HFFc6 (cell line): Measurements from ENCODE around the gene MAP4K4. TPM values are rescaled to one million over a fixed set of nuclear protein-coding genes. Genes with fewer than 3 reads are reported as not detected.

Experiments
- DNase-seq: peaks from one replicate; pipeline ENCODE4 v3.0.0-alpha.2; 2018
- H3K27ac Mint-ChIP-seq: 2 replicates; pipeline ENCODE4 v1.8.0; 2020; ENCODE audit warnings: mild to moderate bottlenecking, mixed read lengths
- H3K27me3 Mint-ChIP-seq: 2 replicates; pipeline ENCODE4 v1.8.0; 2021; ENCODE audit warnings: mild to moderate bottlenecking, moderate library complexity, mixed read lengths; ENCODE audit not compliant: insufficient read depth
- H3K36me3 Mint-ChIP-seq: 2 replicates; pipeline ENCODE4 v1.8.0; 2021; ENCODE audit warnings: low read depth, mixed read lengths
- H3K4me1 Mint-ChIP-seq: 2 replicates; pipeline ENCODE4 v1.8.0; 2020; ENCODE audit warnings: low read depth, mixed read lengths
- H3K4me3 Mint-ChIP-seq: 2 replicates; pipeline ENCODE4 v1.8.0; 2020; ENCODE audit warnings: mild to moderate bottlenecking, moderate library complexity, mixed read lengths
- H3K9me3 Mint-ChIP-seq: 2 replicates; pipeline ENCODE4 v1.8.0; 2020; ENCODE audit warnings: mild to moderate bottlenecking, mixed read lengths
- total RNA-seq, 6 experiments: library from RNA; stranded (reverse); fragmentation: NEBNext Ultra II Directional; extraction: Animal tissue kit (Norgen Biotek cat#: 25700); gene quantifications; 2 replicates in 1 of 6; 3 replicates in 5 of 6; pipeline ENCODE4 v1.2.3, GENCODE V29; 2021
- TF ChIP-seq, protein P1 (sequence below): fragments of 200-600 bp; sonication (generic); IDR thresholded peaks from 2 replicates; pipeline ENCODE4 v1.5.0; 2021; ENCODE audit warnings: antibody characterized with exemption, mild to moderate bottlenecking

MAP4K4 gene
- total RNA-seq, 6 experiments from 2014 or later = 103 to 124 (median 121) TPM

DNA sequence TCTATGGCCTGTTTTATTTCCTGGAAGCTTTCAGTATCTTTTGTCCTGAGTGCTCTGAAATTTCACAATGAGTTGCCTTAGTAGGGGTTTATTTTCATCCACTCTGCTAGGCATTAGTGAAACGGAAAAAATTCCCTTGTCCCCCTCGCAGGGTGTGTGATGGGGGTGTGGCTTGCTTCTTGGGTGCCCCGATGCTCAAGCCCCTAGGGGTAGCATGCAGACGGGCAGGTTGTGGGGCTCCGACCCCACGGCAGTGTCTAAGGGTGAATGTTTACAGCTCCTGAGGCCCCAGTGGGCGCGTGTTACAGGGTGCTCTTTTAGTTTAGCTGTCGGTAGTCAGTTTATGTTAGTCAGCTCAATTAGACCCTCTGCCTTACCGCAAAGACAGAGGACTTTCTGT is 32.2 kb upstream of the MAP4K4 start:
- H3K9me3 Mint-ChIP-seq = no peaks in the 10 kb centered on the region
- H3K36me3 Mint-ChIP-seq = peaks cover 2% of the 10 kb centered on the region; the same call in 1 of the 2 replicates
- TF ChIP-seq, protein P1, sequence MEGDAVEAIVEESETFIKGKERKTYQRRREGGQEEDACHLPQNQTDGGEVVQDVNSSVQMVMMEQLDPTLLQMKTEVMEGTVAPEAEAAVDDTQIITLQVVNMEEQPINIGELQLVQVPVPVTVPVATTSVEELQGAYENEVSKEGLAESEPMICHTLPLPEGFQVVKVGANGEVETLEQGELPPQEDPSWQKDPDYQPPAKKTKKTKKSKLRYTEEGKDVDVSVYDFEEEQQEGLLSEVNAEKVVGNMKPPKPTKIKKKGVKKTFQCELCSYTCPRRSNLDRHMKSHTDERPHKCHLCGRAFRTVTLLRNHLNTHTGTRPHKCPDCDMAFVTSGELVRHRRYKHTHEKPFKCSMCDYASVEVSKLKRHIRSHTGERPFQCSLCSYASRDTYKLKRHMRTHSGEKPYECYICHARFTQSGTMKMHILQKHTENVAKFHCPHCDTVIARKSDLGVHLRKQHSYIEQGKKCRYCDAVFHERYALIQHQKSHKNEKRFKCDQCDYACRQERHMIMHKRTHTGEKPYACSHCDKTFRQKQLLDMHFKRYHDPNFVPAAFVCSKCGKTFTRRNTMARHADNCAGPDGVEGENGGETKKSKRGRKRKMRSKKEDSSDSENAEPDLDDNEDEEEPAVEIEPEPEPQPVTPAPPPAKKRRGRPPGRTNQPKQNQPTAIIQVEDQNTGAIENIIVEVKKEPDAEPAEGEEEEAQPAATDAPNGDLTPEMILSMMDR = no peak
- H3K27ac Mint-ChIP-seq = no peak overlapping the region
- no peaks in the 10 kb centered on the region for H3K4me1 Mint-ChIP-seq
- no peak for DNase-seq
- peaks cover 4% of the 10 kb centered on the region; the same call in 1 of the 2 replicates for H3K27me3 Mint-ChIP-seq
- H3K4me3 Mint-ChIP-seq = no peak overlapping the region

DNA sequence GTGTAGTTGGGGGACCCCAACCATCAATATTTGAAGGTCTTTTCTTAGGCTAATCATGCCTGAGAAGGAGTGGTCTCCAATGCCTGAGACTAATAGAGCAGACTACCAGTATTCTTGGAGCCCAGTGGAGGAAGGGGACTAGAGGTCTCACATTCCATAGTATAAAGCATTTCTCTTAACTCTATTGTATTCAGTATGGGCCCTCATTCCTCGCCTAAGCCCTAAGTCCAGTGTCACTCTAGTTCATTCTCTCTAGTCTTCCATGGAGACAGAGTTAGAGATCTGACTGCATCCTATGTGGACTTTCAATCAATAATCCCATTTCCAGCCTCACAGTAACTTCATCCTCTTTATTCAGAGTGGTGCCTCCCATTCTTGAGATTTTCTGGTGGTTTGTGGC is 29.7 kb upstream of the MAP4K4 start:
- no peak overlapping the region for H3K4me3 Mint-ChIP-seq
- H3K9me3 Mint-ChIP-seq = peaks cover 11% of the 10 kb centered on the region
- peaks cover 2% of the 10 kb centered on the region; the same call in 1 of the 2 replicates for H3K27me3 Mint-ChIP-seq
- H3K27ac Mint-ChIP-seq = no peak overlapping the region
- H3K36me3 Mint-ChIP-seq = peaks cover 16% of the 10 kb centered on the region
- H3K4me1 Mint-ChIP-seq = no peaks in the 10 kb centered on the region
- TF ChIP-seq, protein P1 = no peak
- no peak for DNase-seq

DNA sequence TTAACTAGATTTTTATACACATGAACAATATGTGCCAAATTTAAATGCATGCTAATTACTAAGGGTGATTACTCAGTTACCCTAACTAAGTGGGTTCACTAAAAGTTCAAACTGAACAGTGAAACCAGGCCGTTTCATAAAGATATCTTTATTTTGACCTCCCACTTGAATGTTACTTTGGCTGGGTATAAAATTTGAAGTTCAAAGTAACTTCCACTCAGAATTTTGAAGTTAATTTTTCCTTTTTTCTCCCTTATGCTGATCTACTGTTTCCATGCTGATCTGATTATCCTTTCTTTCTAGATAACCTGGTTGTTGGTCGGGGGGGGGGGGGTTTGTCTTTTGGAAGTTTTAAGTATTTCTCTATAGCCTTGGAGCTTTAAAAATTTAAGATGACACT is 25.5 kb upstream of the MAP4K4 start:
- H3K36me3 Mint-ChIP-seq = peaks cover 16% of the 10 kb centered on the region
- no peak for DNase-seq
- H3K4me1 Mint-ChIP-seq = no peaks in the 10 kb centered on the region
- H3K27ac Mint-ChIP-seq = no peak overlapping the region
- H3K9me3 Mint-ChIP-seq = peaks cover 11% of the 10 kb centered on the region
- H3K27me3 Mint-ChIP-seq = no peaks in the 10 kb centered on the region
- TF ChIP-seq, protein P1 = no peak
- no peak overlapping the region for H3K4me3 Mint-ChIP-seq

DNA sequence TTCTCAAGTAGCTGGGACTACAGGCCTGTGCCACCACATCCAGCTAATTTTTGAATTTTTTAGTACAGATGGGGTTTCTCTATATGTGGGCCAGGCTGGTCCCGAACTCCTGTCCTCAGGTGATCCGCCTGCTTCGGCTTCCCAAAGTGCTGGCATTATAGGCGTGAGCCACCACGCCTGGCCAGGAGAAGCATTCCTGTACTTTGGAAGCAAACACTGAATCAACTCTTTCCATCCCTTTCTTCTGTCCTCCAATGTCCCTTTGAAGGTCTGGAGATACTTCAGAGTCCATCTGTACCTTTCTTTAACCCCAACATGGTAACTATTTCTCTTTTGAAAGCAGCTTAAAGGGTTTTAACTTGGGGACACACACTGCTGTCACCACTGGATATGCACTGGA is 23.6 kb upstream of the MAP4K4 start:
- Mint-ChIP-seq H3K27me3 (0 out of 2 replicates have a peak, but pooled peaks cover 3% of the 10 kb centered on the region), H3K4me1 (peaks cover 8% of the 10 kb centered on the region), H3K4me3 (no peak overlapping the region), H3K36me3 (peaks cover 16% of the 10 kb centered on the region), H3K27ac (no peak overlapping the region), H3K9me3 (peaks cover 11% of the 10 kb centered on the region)
- DNase-seq = no peak
- TF ChIP-seq, protein P1 = no peak

DNA sequence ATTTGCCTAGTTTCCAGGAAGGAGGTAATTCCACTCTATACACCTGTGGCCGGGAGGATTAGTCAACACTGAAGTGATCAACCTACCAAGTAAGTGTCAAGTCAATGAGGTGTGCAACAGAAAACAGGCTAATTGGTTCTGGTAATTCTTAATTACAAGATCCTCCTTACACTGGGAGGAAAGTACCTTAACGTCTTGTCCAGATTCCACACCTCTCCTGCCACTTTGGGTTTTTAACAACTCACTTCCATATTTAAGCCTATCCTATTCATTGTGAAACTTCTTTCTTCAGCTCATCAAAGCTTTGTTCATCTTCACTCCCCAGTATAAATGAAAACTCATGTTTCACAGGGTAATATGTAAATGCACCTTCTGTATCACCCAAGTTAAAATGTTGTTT is 22.0 kb upstream of the MAP4K4 start:
- Mint-ChIP-seq H3K27ac (no peak overlapping the region), H3K9me3 (peaks cover 11% of the 10 kb centered on the region), H3K27me3 (peaks cover 7% of the 10 kb centered on the region; the same call in 1 of the 2 replicates), H3K4me3 (no peak overlapping the region), H3K4me1 (peaks cover 17% of the 10 kb centered on the region), H3K36me3 (peaks cover 13% of the 10 kb centered on the region)
- no peak for DNase-seq
- TF ChIP-seq, protein P1 = no peak

DNA sequence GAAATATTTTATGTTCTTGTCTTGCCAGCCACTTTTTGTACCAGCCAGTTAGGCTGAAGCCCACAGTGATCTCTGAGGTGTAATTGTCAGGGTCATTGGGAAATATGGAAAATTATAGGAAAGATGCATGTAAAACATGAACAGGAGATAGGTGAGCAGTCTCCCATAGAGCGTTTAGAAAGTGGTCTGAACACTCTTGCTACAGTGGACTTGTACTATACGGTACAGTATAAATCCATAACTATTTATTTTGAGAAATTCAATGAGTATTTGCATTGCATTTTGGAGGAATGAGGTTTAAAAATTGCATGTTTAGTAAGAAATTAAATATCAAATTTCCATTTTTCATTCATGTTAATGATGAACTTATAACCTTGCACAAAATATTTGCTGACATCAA is 20.8 kb upstream of the MAP4K4 start:
- DNase-seq = no peak
- TF ChIP-seq, protein P1 = no peak
- Mint-ChIP-seq H3K9me3 (peaks cover 10% of the 10 kb centered on the region), H3K27me3 (peaks cover 7% of the 10 kb centered on the region; the same call in 1 of the 2 replicates), H3K27ac (no peak overlapping the region), H3K36me3 (peaks cover 10% of the 10 kb centered on the region; the same call in 1 of the 2 replicates), H3K4me3 (no peak overlapping the region), H3K4me1 (peaks cover 17% of the 10 kb centered on the region)
